Retinal pigment epithelial cell (primary cell): ENCODE measurements around the gene GTPBP10.
A peak's percentile ranks its signal among the peaks of the same experiment; 100 is the strongest.

ENCODE experiments used
- DNase-seq: peaks from one replicate; pipeline ENCODE4 v3.0.0-alpha.2; 2010; ENCODE audit warnings: low read depth
- H3K4me3 ChIP-seq: 2 replicates; pipeline ENCODE4 v1.5.1; 2011; ENCODE audit warnings: mild to moderate bottlenecking, low read length, control low read depth, moderate library complexity
- CTCF ChIP-seq: conservative IDR thresholded peaks from 2 replicates; pipeline ENCODE4 v1.5.1; 2011; ENCODE audit warnings: low read depth, low read length, control low read depth, inconsistent platforms

The GTPBP10 gene

GRCh38 chr7:90346336-90347125 is at the start of gene GTPBP10:
GTPBP10 (plus strand) TSS chr7:90346716; CDS start chr7:90346742, 26 bp downstream.
- DNase-seq = peak; percentile 88

GRCh38 chr7:90298145-90299038 is 48.1 kb upstream of the GTPBP10 start:
- H3K4me3 ChIP-seq = no peak overlapping the region
- DNase-seq = no peak
- TF ChIP-seq CTCF = peak; percentile 75

More at GRCh38 chr7:90346336-90347125, at the start of gene GTPBP10:
- peak; percentile 74 for TF ChIP-seq CTCF
- peak within 1 kb of the TSS; percentile 96 for H3K4me3 ChIP-seq

GRCh38 chr7:90303241-90303640 is 43.3 kb upstream of the GTPBP10 start:
- no peak for DNase-seq
- no peak for TF ChIP-seq CTCF
- H3K4me3 ChIP-seq = no peak overlapping the region

- no peak for DNase-seq
- TF ChIP-seq CTCF = no peak
- H3K4me3 ChIP-seq = no peak overlapping the region
Observed at GRCh38 chr7:90309872-90310271, 36.6 kb upstream of the GTPBP10 start.

- no peak for DNase-seq
- no peak overlapping the region for H3K4me3 ChIP-seq
- no peak for TF ChIP-seq CTCF
Observed at GRCh38 chr7:90311175-90311574, 35.3 kb upstream of the GTPBP10 start.

- DNase-seq = no peak
- TF ChIP-seq CTCF = peak; percentile 36
- no peak overlapping the region for H3K4me3 ChIP-seq
Observed at GRCh38 chr7:90312745-90313144, 33.8 kb upstream of the GTPBP10 start.
